Duodenal mucosa (tissue), 2 donors: ENCODE results near the gene SP2.

Source experiments
- H3K27ac ChIP-seq: one replicate; pipeline ENCODE4 v1.7.0; 2013; ENCODE audit warnings: low read depth, low read length
- H3K27me3 ChIP-seq, 2 donors: one replicate each; pipeline ENCODE4 v1.7.0; 2013; ENCODE audit warnings: low read length in 2 of 2, control low read depth in 1 of 2; ENCODE audit not compliant: insufficient read depth in 2 of 2, control insufficient read depth in 1 of 2
- H3K36me3 ChIP-seq, 2 donors: one replicate each; pipeline ENCODE4 v1.7.0; 2013; ENCODE audit warnings: low read length in 2 of 2, control low read depth in 1 of 2; ENCODE audit not compliant: insufficient read depth in 2 of 2, control insufficient read depth in 1 of 2
- H3K4me1 ChIP-seq, 2 donors: one replicate each; pipeline ENCODE4 v1.7.0; 2013; ENCODE audit warnings: low read length in 2 of 2, control low read depth in 1 of 2; ENCODE audit not compliant: insufficient read depth in 2 of 2, control insufficient read depth in 1 of 2
- H3K4me3 ChIP-seq, 2 donors: one replicate each; pipeline ENCODE4 v1.7.0; 2013; ENCODE audit warnings: low read length in 2 of 2, low read depth in 1 of 2
- H3K9ac ChIP-seq, 2 donors: one replicate each; pipeline ENCODE4 v1.7.0; 2013; ENCODE audit warnings: low read length in 2 of 2, low read depth in 1 of 2
- H3K9me3 ChIP-seq, 2 donors: one replicate each; pipeline ENCODE4 v1.7.0; 2013; ENCODE audit warnings: low read length in 2 of 2, control low read depth in 1 of 2; ENCODE audit not compliant: control insufficient read depth in 1 of 2

SP2 gene

DNA sequence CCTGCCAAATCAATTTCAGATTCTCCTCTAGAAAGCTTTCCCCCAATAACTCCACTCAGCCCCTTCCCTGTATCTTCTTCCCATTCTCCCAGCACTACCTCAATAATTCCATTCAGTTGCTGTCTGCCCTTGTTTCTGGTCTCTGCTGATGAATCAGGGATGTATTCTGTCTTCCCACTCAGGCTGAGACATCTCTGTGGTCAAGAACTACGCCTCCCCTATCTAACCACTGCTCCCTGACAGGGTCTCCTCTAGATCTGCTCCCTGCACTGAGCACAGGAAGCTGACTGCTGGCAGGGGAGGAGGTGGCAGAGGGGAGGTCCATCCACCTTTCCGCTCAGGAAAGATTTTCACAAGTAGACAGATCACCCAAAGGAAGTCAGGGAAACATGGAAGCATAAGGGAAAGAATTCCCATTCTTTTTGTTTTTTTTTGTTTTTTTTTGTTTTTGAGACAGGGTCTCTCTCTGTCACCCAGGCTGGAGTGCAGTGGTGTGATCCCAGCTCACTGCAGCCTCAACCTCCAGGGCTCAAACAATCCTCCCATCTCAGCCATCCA lies 16.9 kb upstream of the SP2 start:
- Histone ChIP-seq H3K27me3 (peaks cover 0 to 4% of the 10 kb centered on the region in 2 donors), H3K4me1 (peaks cover 26% of the 10 kb centered on the region in 2 donors), H3K9me3 (no peaks in the 10 kb centered on the region), H3K27ac (no peak overlapping the region), H3K9ac (no peak overlapping the region), H3K36me3 (no peaks in the 10 kb centered on the region), H3K4me3 (no peak overlapping the region)

- Histone ChIP-seq H3K27me3 (no peaks in the 10 kb centered on the region), H3K27ac (no peak overlapping the region), H3K9ac (no peak overlapping the region)
Observed at GRCh38 chr17:47879776-47880454, 16.1 kb upstream of the SP2 start.

DNA sequence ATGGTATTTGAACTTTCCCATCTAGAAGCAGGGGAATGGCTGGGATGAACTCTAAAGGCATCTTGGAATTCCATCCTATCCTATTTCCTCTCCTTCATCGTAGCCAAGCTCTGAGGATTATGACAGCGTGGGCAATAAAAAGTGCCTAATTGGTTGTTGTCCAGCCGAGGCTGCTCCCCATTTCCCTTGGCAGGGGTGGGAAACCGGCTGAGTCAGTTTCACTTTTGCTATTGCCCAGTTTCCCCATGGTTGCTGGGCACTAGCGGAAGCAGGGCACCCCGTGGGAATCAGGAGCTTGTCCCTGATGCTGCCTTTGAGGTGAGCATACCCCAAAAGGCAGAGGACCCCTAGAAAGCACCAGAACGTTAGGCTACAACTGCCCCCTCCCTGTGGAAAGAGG lies 13.8 kb upstream of the SP2 start:
- peak overlapping the region in 1 of 2 donors; percentile 24 for H3K9ac ChIP-seq
- H3K9me3 ChIP-seq, result no peaks in the 10 kb centered on the region
- H3K36me3 ChIP-seq, result no peaks in the 10 kb centered on the region
- peak overlapping the region; percentile 31 to 48 for H3K4me3 ChIP-seq
- H3K4me1 ChIP-seq, result peaks cover 45 to 46% of the 10 kb centered on the region in 2 donors
- H3K27ac ChIP-seq, result no peak overlapping the region
- no peaks in the 10 kb centered on the region for H3K27me3 ChIP-seq

More at GRCh38 chr17:47879776-47880454, 16.1 kb upstream of the SP2 start:
- Histone ChIP-seq H3K36me3 (no peaks in the 10 kb centered on the region), H3K4me1 (peaks cover 34% of the 10 kb centered on the region in 2 donors), H3K9me3 (no peaks in the 10 kb centered on the region), H3K4me3 (no peak overlapping the region)

- peak overlapping the region; percentile 31 to 48 for H3K4me3 ChIP-seq
- peaks cover 45 to 46% of the 10 kb centered on the region in 2 donors for H3K4me1 ChIP-seq
- no peaks in the 10 kb centered on the region for H3K36me3 ChIP-seq
- no peaks in the 10 kb centered on the region for H3K27me3 ChIP-seq
- no peaks in the 10 kb centered on the region for H3K9me3 ChIP-seq
- peak overlapping the region; percentile 24 to 25 for H3K9ac ChIP-seq
- no peak overlapping the region for H3K27ac ChIP-seq
Observed at GRCh38 chr17:47882695-47883588, 13.1 kb upstream of the SP2 start.

DNA sequence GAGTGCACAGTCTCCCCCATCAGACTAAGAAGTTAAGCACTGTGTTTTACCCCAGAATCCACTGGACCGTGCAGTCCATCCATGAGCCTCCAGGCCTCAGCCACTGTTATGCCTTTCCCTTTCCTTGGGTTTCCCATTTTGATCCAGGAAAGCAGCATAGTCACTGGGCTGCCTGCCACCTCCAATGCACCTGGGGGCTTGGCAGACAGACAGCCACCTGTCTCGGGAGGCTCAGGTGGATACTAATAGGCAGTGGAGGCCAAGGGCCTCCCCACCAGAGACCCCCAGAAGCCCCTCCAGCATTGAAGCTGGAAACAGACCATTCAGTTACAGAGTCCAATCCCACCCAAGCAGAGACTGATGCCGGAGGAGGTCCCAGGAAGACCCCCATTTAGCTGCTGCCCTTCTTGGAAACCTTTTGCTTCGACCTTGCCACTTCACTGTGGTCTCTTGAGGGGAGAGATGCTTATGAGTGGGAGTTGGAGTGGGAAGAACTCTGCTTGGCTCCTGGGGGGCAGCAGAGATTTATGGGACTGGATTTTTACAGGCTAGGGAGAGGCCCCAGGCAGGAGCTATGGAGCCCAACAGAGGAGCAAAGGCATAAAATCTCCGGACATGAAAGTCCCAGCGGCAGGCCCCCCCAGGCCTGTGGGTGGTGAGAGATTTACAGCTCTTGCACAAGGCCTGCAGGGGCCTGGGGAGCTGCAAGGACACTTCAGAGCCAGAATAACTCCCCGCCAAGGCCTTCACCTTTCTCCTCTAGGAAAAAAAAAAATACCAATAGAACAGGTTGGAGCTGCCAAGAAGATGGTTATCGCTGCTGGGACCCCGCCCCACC lies 12.2 kb upstream of the SP2 start:
- Histone ChIP-seq H3K27ac (no peak overlapping the region), H3K27me3 (no peaks in the 10 kb centered on the region), H3K36me3 (no peaks in the 10 kb centered on the region), H3K4me3 (no peak overlapping the region), H3K9me3 (no peaks in the 10 kb centered on the region), H3K9ac (peak overlapping the region in 1 of 2 donors; percentile 49), H3K4me1 (peaks cover 45 to 46% of the 10 kb centered on the region in 2 donors)

DNA sequence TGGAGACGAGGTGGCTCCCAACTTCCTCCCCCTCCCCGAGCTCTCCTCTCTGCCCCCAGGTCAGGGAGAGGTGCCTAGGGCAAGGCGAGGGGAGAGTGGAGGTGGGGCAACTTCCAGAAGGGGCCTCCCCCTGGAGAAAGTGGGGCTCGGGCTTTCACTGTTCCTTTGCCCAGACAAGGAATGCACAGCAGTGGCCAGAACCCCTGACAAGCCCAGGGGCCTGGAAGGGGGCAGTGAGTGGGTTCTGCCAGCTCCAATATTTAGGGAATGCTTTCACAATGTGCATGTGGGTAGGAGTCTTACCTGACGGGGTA lies 11.7 kb upstream of the SP2 start:
- H3K9me3 ChIP-seq, result no peaks in the 10 kb centered on the region
- H3K36me3 ChIP-seq, result no peaks in the 10 kb centered on the region
- peak overlapping the region; percentile 73 for H3K27ac ChIP-seq
- H3K27me3 ChIP-seq, result no peaks in the 10 kb centered on the region
- H3K4me1 ChIP-seq, result peaks cover 45 to 46% of the 10 kb centered on the region in 2 donors
- peak overlapping the region in 1 of 2 donors; percentile 52 for H3K4me3 ChIP-seq
- peak overlapping the region; percentile 35 to 49 for H3K9ac ChIP-seq

DNA sequence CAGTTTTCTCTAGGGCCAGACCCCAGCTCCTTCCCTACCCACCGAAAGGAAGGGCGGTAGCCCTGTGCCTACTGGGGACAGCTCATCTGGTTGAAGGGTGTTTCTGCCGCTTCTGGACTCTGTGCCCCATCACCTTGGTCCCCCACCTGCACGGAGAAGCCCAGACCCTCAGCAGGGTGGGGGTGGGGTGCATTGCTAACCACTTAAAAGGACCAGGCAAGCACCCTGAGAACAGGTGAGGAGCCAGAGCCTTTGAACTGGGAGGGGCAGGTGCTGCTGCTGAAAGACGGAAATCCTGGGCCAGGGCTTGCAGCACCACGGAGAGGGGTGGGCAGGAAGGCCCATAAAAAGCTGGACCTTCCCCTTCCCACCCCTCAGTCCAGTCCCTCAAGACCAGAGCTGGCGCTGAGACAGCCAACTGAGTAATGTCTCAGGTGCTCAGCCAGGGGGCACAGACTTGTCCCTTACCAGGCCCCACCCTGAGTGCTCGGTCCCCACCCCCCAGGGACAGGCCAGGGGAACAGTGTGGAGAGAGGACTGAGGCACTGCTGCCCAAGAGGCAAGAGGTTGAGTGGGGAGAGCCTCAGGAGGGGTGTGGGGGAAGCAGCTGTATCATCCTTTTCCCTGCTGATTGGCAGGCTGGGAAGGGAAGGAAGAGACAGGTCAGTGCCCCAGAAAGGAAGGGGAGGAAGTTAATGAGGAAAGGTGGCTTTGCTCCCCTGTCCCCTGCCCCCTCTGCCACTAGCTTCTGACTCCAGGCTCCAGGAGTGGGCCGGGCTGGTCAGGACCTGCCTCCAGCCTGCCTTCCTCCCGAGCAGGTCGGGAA lies 10.9 kb upstream of the SP2 start:
- peak overlapping the region; percentile 73 for H3K27ac ChIP-seq
- H3K4me3 ChIP-seq, result peak overlapping the region; percentile 52 to 55
- H3K9ac ChIP-seq, result peak overlapping the region; percentile 35 to 49
- no peaks in the 10 kb centered on the region for H3K36me3 ChIP-seq
- no peaks in the 10 kb centered on the region for H3K9me3 ChIP-seq
- peaks cover 45 to 46% of the 10 kb centered on the region in 2 donors for H3K4me1 ChIP-seq
- H3K27me3 ChIP-seq, result no peaks in the 10 kb centered on the region

DNA sequence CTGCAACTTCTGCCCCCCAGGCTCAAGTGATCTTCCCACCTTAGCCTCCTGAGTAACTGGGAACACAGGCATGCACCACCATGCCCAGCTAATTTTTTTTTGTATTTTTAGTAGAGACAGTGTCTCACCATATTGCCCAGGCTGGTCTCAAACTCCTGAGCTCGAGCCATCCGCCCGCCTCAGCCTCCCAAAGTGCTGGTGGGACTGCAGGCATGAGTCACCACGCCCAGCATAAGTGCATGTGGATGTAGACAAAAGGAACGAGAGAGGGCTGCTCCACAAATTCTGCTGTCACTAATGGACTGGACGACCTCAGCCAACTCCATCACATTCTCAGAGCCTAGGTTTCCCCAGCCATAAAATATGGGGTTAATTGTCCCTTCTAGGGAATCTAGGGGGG lies 7.7 kb upstream of the SP2 start:
- no peak overlapping the region for H3K27ac ChIP-seq
- H3K36me3 ChIP-seq, result no peaks in the 10 kb centered on the region
- H3K9ac ChIP-seq, result no peak overlapping the region
- no peaks in the 10 kb centered on the region for H3K27me3 ChIP-seq
- H3K9me3 ChIP-seq, result no peaks in the 10 kb centered on the region
- H3K4me3 ChIP-seq, result no peak overlapping the region
- H3K4me1 ChIP-seq, result peaks cover 27 to 28% of the 10 kb centered on the region in 2 donors
